ENCODE data around the gene PTPRA. TPM values are rescaled to one million over a fixed set of nuclear protein-coding genes. Genes with fewer than 3 reads are reported as not detected.

The PTPRA gene
- total and polyA plus RNA-seq, 2 of the 13 experiments (the other 11 are each of a cell fraction or from before 2014, with no cell fraction given), result 47.2 to 127 TPM

DNA sequence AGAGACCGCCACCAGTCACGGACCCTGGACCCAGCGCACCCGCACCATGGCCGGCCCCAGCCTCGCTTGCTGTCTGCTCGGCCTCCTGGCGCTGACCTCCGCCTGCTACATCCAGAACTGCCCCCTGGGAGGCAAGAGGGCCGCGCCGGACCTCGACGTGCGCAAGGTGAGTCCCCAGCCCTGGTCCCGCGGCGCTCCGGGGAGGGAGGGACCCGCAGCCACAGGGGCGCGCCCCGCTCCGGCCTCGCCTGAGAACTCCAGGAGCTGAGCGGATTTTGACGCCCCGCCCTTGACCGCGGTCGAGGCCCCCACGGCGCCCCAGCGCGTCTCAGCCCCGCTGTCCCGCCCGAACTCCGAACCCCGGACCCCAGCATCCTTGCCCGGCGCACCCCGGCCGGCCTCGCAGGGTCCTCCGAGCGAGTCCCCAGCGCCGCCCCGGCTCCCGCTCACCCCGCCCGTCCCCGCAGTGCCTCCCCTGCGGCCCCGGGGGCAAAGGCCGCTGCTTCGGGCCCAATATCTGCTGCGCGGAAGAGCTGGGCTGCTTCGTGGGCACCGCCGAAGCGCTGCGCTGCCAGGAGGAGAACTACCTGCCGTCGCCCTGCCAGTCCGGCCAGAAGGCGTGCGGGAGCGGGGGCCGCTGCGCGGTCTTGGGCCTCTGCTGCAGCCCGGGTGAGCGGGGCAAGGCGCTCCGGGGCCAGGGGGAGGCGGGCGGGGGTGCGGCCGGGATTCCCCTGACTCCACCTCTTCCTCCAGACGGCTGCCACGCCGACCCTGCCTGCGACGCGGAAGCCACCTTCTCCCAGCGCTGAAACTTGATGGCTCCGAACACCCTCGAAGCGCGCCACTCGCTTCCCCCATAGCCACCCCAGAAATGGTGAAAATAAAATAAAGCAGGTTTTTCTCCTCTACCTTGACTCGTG is 198.6 kb downstream of the PTPRA start, which contains the start of gene OXT (continued):
- TF ChIP-seq ZNF547 (CRISPR knock-in tag; IDR thresholded peaks at IDR 0.05), result no peak
- TF ChIP-seq MTA1 (CRISPR knock-in tag; IDR thresholded peaks at IDR 0.05; ENCODE audit: borderline replicate concordance), result 0 out of 2 replicates have a peak, but pooled peaks have one; percentile 11
- TF ChIP-seq ZBTB38 (CRISPR knock-in tag; IDR thresholded peaks at IDR 0.05), result peak; percentile 92
- TF ChIP-seq KDM5B (CRISPR knock-in tag; IDR thresholded peaks at IDR 0.05; ENCODE audit: borderline replicate concordance), result 0 out of 2 replicates have a peak, but pooled peaks have one; percentile 51
- TF ChIP-seq NR2F6 (IDR thresholded peaks at IDR 0.05), result no peak
- peak; percentile 2; the same call in 1 of the 2 replicates for TF ChIP-seq NR2F6 (CRISPR knock-in tag; IDR thresholded peaks at IDR 0.05)
- peak; percentile 51 for TF ChIP-seq HOXA3 (CRISPR knock-in tag; IDR thresholded peaks at IDR 0.05)
- TF ChIP-seq ZNF274 (CRISPR knock-in tag; IDR thresholded peaks at IDR 0.05), result 0 out of 2 replicates have a peak, but pooled peaks have one; percentile 39
- TF ChIP-seq SALL1 (CRISPR knock-in tag; IDR thresholded peaks at IDR 0.05), result no peak
- no peak for TF ChIP-seq KDM5A (IDR thresholded peaks at IDR 0.05; ENCODE audit: borderline replicate concordance, low read length)
- no peak for TF ChIP-seq ZNF674 (CRISPR knock-in tag; IDR thresholded peaks at IDR 0.05; ENCODE audit: low read depth)
- 0 out of 2 replicates have a peak, but pooled peaks have one; percentile 0 for TF ChIP-seq HNF4A (CRISPR knock-in tag; IDR thresholded peaks at IDR 0.05)
- TF ChIP-seq ISL2 (CRISPR knock-in tag; IDR thresholded peaks at IDR 0.05), result no peak
- TF ChIP-seq, protein P1, sequence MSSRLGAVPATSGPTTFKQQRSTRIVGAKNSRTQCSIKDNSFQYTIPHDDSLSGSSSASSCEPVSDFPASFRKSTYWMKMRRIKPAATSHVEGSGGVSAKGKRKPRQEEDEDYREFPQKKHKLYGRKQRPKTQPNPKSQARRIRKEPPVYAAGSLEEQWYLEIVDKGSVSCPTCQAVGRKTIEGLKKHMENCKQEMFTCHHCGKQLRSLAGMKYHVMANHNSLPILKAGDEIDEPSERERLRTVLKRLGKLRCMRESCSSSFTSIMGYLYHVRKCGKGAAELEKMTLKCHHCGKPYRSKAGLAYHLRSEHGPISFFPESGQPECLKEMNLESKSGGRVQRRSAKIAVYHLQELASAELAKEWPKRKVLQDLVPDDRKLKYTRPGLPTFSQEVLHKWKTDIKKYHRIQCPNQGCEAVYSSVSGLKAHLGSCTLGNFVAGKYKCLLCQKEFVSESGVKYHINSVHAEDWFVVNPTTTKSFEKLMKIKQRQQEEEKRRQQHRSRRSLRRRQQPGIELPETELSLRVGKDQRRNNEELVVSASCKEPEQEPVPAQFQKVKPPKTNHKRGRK (CRISPR knock-in tag; IDR thresholded peaks at IDR 0.05), result no peak
- TF ChIP-seq, protein P2, sequence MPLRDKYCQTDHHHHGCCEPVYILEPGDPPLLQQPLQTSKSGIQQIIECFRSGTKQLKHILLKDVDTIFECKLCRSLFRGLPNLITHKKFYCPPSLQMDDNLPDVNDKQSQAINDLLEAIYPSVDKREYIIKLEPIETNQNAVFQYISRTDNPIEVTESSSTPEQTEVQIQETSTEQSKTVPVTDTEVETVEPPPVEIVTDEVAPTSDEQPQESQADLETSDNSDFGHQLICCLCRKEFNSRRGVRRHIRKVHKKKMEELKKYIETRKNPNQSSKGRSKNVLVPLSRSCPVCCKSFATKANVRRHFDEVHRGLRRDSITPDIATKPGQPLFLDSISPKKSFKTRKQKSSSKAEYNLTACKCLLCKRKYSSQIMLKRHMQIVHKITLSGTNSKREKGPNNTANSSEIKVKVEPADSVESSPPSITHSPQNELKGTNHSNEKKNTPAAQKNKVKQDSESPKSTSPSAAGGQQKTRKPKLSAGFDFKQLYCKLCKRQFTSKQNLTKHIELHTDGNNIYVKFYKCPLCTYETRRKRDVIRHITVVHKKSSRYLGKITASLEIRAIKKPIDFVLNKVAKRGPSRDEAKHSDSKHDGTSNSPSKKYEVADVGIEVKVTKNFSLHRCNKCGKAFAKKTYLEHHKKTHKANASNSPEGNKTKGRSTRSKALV (CRISPR knock-in tag; IDR thresholded peaks at IDR 0.05), result no peak
- TF ChIP-seq ZNF441 (CRISPR knock-in tag; IDR thresholded peaks at IDR 0.05; ENCODE audit: borderline replicate concordance), result no peak
- TF ChIP-seq EEA1 (CRISPR knock-in tag; IDR thresholded peaks at IDR 0.05; ENCODE audit: borderline replicate concordance), result 0 out of 2 replicates have a peak, but pooled peaks have one; percentile 30
- TF ChIP-seq ZNF883 (CRISPR knock-in tag; IDR thresholded peaks at IDR 0.05; ENCODE audit: not compliant biosample characterization), result peak; percentile 56
- no peak for TF ChIP-seq GTF3A (CRISPR knock-in tag; conservative IDR thresholded peaks at IDR 0.05)
- no peak for TF ChIP-seq ZNF580 (CRISPR knock-in tag; IDR thresholded peaks at IDR 0.05; ENCODE audit: borderline replicate concordance, low read depth)
- TF ChIP-seq, protein P3, sequence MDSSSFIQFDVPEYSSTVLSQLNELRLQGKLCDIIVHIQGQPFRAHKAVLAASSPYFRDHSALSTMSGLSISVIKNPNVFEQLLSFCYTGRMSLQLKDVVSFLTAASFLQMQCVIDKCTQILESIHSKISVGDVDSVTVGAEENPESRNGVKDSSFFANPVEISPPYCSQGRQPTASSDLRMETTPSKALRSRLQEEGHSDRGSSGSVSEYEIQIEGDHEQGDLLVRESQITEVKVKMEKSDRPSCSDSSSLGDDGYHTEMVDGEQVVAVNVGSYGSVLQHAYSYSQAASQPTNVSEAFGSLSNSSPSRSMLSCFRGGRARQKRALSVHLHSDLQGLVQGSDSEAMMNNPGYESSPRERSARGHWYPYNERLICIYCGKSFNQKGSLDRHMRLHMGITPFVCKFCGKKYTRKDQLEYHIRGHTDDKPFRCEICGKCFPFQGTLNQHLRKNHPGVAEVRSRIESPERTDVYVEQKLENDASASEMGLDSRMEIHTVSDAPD (CRISPR knock-in tag; IDR thresholded peaks at IDR 0.05), result no peak
- no peak for TF ChIP-seq ZSCAN21 (CRISPR knock-in tag; IDR thresholded peaks at IDR 0.05; ENCODE audit: borderline replicate concordance)
- no peak for TF ChIP-seq PHB2 (IDR thresholded peaks at IDR 0.05; ENCODE audit: partially characterized antibody)
- no peak for TF ChIP-seq ZNF234 (CRISPR knock-in tag; conservative IDR thresholded peaks at IDR 0.05)
